HG02981 (cell line): ENCODE measurements around the gene PCDH9.

Source experiments
- ATAC-seq: cut with Tn5 transposase; IDR thresholded peaks from one replicate; pipeline ENCODE4 v1.9.1; 2021; ENCODE audit warnings: mild to moderate bottlenecking, moderate library complexity; ENCODE audit not compliant: unreplicated experiment

Gene PCDH9

DNA sequence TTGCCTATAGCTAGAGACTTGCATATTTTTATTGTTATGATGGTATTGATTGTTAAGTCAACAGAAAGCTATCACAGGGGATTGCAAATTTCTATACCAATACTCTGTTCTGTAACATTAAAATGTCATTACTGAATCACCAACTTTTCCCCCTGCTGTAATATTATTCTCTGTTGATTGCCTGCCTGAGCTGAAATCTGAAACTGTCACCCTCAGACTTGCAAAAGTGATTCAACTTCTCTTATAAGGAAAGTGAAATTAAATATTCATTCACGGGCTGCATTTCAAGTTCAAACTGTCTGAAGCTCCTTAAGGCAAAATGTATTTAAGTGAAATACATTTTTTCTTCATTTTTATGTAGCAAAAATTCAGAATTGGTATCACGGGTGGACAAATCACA lies 723.2 kb downstream of the PCDH9 start:
- ATAC-seq = no peak

DNA sequence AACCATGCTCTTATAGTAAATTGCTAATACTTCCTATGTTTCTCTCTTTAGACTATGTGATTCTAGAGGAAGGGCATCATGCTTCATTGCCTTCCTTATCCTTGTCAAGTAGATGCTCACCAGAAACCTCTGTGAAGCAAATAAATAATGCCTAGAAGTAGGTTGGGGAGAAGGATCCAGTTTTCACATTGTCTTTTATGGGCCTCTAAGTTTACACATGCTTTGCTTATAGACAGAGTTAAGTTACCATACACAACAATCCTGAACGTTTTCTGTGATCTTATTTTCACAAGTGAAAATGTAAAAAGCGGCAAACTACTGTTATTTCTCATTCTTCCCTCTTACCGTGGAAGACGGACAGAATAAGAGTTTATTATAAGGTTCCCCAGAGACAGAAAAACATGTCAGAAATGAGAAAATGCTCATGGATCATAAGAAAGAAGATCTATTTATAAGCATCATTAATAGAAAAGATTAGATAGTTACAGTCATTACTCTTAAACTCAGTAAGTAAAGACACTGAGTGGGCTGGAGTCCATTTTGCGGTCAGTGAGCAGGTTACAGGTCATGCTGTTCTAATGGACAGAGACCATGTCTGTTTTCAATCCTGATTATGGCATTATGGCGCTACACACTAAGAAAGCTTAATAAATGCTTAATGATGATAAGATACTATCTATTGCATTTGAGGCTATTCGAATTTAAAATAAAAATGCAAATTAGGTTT lies 723.9 kb downstream of the PCDH9 start:
- ATAC-seq = no peak

DNA sequence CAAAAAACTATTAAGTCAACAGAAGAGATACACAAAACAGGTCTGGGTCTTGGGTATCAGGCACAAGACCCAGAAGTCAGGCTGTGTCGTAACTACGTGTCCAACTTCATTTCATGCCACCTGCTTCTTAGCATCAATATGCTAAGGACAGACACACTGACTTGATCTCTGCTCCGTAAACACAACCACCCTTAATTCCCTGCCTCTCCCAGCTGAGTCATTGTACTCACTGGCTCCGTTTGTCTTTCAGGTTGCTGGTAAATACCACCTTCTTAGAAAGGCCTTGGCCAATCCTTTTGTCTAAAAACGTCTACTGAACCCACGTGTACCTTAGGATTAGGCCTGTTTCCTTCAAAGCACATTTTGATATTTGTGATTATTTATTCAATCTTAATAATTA lies 726.2 kb downstream of the PCDH9 start:
- no peak for ATAC-seq

DNA sequence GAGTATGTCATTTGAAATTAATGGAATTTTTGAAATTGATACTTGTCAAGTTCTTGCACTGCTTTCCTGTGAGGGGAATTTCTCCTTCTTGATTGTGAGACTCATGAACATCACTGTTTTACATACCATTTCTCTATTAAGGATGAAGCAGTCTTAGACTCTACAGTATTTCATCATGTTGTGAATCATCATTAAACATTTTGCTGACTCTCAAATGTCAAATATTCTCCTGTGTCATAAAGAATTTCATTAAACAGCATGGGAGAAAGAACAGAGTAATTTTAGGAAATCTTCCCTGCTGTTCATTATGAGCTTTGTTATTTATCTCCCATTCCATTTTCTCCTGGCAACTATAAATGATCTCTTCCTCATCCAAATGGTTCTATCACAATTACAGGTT lies 729.0 kb downstream of the PCDH9 start:
- no peak for ATAC-seq

DNA sequence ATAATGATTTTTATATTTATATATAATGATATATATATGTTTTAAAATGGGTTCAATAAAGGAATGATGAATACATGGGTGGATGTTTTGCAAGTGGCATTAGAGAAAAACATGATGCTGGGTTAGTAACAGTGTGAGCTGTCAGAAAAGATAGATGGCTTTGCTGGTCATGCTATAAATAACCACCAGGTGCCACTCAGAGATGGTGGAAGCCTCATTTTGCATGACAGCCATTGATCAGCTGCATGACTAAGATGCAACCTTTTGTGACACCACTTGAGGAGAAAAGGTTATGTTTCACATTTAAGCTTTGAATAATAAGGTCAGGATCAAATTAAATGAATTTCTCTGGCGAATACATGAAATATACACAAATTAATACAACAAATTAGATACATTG lies 737.7 kb downstream of the PCDH9 start:
- ATAC-seq = peak; percentile 93

DNA sequence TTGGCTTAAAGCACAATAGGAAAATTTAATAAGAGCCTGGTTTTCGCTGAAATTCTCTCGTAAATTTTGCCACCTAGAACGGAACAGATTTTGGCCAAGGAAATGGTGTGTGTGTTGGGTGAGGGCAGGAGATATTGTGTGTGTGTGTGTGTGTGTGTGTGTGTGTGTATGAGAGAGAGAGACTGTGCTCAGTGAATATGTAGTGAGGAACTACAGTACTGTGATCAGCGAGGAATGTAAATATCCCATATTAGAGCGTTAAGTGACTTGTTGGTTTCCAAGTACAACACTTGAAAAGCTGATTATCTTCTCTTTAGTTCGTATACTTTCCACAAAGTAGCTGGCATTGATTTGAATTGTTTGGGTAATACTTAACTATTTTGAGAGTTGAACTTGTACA lies 738.9 kb downstream of the PCDH9 start:
- no peak for ATAC-seq

DNA sequence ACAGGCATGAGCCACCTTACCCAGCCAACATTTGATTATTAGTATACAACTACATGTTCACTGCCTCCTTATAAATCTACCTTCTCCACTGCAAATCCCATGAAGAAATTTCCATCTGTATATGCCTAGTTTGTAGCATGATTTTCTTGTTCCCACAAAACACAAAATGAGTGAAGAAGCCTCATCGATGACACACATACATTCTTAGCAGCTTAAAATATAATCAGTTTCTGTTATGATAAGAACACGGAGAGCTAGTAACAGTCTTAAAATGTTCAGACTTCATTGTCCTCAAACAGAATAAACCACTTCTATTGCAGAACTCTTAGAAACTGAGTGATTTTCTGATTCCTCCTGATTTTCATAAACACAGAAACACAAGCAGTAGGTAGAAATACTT lies 740.5 kb downstream of the PCDH9 start:
- no peak for ATAC-seq

DNA sequence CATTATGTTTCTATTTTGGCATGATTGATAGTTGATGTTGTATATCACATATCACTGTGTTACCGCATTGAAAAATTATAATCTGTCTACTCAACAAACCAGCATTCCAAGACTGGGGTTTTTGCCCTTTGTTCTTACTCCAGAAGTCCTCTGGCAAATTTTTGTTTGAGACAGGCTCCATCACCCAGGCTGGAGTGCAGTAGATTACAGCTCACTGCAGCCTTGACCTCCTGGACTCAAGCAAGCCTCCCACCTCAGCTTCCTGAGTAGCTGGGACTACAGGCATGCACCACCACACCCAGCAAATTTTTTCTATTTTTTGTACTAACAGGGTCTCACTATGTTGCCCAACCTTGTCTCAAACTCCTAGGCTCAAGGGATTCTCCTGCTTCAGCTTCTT lies 741.0 kb downstream of the PCDH9 start:
- ATAC-seq = no peak

DNA sequence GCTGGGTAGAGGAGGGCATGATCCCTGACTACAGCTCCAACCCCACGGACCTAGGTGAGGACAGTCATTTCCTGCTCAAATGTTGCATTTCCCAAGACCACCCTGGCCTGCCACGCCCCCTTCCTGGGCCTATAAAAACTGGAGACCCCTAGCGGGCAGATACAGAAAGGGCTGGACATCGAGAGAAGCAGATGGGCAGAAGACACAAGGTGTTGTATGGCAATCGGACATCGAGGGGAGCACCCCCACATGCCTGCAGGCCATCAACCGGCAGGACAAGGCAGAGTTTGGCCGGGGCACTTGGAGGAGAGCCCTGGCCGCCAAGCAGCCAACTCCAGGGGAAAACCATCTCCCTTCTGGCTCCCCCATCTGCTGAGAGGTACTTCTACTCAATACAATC lies 746.4 kb downstream of the PCDH9 start:
- ATAC-seq = no peak

DNA sequence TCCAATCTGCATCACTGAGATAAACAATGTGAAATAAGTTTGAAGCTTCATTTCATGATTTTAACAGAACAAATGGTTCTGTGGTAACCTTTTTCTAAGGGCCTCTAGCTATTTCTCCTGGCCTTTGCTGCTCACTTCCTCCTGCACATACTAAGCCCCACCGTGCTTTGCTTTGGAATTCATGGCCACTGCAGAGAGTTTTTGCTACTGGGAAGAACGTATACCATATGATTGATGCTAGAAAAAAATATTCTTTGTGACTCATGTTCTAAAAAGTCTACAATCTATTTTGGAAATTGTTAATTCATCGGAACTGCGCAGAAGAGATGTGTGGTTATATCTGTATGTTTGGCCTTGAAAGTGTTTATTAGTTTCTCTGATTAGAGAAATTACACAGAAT lies 747.3 kb downstream of the PCDH9 start:
- no peak for ATAC-seq

DNA sequence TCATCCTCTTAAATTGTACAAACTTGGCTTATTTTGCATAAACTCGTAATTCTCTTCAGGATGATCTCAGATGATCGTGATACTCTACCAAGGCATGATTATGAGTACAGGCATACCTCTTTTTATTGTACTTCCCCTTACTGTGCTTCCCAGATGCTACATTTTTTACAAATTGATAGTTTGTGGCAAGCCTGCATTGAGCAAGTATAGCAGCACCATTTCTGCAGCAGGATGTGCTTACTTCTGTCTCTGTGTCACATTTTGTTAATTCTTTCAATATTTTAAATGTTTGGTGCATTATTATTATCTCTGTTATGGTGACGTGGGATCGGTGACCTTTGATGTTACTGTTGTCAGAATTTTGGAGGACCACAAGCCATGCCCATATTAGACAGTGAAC lies 752.3 kb downstream of the PCDH9 start:
- no peak for ATAC-seq

DNA sequence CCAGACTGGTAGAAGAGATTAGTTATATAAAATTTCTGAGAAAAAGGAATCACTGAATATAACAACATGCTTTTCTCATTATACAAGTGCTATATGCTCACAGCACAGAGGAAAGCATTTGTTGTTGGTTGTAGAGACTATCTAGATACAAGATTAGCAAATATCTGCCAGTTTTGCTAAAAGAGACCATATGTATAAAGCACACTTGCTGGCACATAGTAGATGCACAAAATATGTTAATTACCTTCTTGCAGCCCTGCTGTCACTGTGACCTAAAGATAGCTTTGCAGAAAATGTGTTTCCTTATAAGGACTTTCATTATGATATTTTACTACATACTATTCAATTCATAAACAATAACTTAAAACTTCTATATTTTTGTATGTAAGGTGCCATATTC lies 755.1 kb downstream of the PCDH9 start:
- ATAC-seq = no peak

DNA sequence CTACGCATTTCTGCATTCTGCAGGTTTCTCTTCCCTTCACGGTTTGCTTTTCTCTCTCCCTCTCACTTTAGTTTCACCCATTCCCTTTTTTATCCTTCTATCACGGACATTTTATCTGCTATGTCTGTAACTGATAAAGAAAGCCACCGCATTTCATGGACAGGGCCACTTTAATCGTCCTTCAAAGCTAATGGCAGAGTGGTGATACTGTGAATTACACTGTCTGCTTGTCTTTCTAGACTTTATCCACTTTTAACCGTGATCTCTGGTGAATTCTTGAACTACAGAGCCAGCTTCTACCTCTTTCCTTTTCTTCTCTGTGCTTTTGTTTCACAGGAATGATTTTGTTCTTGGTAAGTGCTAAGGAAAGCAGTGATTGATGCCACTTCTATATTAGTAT lies 760.4 kb downstream of the PCDH9 start:
- ATAC-seq = no peak

DNA sequence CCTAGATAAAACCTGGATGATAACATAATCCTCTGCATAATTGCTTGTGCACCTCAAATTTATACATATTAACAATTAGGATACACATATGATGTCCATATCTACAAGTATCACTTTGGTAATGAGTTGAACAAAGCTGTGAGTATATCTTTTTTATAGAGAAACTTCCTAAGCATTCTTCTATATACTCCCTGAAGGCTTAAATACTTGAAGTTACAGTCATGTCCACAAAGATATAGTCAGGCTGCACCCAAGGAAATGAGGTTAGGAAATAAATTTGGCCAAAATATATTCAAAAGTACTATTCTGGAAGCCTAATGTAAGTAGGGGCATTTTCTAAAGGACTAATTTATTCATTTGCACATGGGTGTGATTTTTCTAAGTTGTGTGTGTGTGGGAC lies 761.5 kb downstream of the PCDH9 start:
- ATAC-seq = no peak

DNA sequence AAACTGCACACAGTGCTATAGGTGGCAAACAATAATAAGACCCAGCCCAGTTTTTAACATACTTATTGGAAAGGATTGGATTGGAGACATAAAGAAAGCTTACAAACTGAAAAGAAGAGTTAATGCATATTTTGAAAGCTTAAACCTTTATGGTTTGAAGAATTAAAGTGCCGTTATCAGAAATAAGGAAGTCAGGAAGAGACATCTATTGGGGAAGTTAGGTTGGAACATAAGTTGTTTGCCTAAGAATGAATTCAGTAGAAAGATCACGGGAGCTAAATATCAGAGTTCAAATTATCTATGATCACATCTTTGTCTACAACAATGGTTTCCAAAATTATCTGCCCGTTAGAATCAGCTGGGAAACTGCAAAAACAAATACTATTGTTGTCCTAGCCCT lies 767.9 kb downstream of the PCDH9 start:
- ATAC-seq = no peak

DNA sequence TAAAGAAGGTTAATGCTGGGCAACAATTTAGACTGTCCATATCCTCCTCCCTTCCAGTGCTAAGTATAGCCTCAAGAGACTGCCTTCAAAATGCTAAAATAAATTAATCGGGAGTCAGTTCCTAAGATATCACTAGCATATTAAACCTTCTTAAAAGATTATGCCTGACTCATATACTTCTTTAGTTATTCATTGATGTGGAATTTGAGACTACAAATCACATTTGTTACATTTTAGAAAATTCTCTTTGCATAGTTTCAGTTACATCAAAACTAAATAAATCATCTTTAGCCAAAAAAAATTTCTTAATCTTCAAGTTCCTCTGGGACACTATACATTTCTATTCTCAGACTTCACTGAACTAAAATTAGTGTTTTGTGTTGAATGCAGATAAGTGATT lies 769.1 kb downstream of the PCDH9 start:
- no peak for ATAC-seq

DNA sequence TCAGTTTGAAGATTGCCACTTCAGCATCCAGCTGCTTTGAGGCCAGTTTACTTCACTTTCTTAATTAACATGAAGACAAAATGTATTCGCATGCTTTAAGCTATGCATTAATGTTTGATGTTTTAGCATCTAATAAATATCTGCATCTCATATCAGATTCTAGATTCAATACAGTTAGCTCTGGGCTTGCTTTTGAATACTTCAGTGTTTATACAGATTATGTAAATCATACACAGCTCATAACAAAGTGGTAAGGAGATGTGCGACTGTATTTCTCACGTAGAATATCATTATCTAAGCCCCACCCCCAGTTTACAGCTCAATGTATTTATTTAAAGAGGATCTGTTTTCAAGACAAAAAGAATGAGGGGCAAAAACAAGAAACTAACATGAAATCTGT lies 770.5 kb downstream of the PCDH9 start:
- no peak for ATAC-seq

DNA sequence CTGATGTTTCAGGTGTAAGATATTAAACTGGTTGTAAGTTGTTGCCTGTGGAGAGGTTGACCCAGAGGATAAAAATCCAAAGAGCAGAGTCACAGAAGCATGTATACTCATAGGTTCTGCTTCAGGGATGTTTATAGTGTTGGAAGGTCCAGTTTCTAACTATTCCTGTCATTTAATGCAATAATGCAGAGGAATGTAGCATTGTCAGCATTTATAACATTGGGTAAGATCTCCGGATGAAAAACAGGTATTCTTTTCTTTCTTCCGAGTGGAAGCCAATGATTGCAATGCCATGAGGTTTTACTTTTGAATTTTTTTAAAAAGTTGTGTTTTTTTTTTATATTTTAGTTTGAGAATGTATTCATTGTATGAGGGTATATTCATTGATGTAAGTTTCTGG lies 771.0 kb downstream of the PCDH9 start:
- no peak for ATAC-seq

DNA sequence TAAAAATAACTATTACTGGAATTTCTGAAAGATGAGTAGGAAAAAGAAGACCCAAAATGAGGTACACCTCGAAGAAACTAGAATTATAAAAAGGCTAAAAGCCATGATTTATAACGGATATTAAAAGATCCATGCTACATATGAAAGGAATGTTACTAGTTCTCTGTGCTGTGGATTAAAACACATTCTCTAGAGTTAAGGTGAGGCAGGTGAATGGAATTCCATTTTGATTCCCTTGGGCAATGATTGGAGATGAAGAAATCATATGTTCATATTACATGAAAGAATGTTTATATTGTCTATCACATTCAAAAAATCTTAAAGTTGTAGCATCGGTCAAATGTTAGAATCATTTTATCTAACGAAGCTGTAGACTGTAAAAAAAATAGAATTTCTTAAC lies 783.7 kb downstream of the PCDH9 start:
- no peak for ATAC-seq

DNA sequence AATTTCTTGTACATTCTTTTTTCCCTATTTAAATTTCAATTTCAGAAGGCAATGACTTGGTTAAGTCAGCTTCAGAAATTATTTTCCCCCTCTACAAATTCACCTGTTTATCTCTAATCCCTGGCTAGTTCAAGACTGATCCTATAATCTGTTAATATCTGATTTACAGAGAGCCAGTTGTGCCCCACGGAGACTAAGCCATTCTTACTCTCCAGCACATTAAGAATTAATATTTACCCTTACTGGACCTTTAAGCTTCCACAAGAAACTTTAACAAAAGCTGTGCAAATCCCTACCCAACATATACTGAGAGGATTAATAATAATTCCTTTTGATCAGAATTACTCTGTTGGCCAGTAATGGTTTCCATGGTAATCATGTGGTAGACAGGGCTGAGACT lies 786.2 kb downstream of the PCDH9 start:
- ATAC-seq = no peak

DNA sequence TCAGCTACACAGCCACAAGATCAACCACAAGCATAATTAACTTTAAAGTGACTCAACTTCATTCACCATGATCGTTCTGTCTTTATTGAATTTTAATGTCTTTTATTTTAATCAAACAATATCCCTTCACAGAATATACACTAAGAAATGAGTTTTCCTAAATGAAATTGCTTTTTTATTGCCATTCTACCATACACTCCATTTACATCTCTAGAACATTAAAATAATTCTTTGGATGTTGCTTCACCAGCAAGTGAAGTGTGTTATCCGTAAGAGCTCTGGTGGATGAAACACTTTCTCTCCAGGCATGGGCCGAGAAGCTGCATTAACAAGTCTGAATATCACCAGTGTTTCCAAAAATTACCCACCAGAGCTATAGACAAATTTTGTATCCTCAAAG lies 789.2 kb downstream of the PCDH9 start:
- no peak for ATAC-seq

DNA sequence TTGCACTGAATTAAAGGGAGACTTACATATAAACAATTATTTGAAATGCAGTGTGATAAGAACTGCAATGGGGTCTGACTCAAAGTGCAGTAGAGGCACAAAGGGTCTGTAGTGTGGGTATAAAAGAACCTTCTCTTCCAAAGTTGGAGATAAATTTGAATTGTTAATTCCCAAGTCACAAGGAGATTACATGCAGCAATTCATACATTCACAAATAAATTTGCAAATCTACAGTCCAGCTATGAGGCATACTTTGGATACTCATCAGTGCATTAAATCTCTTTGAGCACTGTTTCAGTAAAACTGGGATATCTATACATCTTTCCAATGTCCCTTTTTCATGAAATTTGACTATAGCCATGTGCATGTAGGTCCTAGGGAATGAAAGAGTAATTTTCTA lies 799.4 kb downstream of the PCDH9 start:
- ATAC-seq = no peak

DNA sequence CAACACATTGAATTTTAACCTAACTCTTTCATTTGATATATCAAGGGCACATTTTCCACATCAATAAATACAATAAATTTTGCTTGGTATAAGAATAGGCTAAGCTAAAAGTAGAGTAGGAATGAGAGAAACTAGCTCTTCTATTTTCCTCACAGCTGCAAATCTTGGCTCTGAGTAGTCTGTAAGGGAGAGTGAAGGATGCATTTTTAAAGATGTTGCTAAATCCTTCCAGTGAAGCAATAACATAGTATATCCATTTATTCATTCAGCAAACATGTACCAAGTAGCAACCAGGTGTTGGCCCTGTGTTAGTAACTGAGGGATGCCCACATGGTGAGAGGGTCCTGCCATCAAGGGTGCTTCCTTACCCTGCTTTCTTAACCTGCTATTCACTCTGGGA lies 799.9 kb downstream of the PCDH9 start:
- ATAC-seq = no peak

DNA sequence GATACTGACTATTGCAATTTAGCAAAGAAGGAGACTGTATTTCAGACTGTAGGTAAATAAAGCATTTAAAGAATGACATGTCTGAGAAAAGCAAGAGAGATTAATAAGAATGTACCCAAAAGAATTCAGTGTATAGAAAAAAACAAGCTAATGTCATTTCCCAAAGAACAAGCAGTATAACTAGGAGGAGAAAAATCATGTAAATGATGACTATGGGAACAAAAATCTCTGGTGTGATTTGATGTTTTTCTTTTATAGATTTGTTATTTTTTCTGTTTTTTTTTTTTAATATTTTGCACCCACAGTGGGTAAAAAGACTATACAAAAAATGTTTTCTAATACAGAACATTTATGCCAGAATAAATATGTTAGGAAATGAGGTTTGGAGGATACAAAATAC lies 801.0 kb downstream of the PCDH9 start:
- ATAC-seq = no peak
